HG03442 (cell line): ENCODE data around the gene ACBD7.

Experiments
- ATAC-seq: cut with Tn5 transposase; IDR thresholded peaks from one replicate; pipeline ENCODE4 v1.9.1; 2021; ENCODE audit warnings: mild to moderate bottlenecking, moderate library complexity; ENCODE audit not compliant: unreplicated experiment

Gene ACBD7

DNA sequence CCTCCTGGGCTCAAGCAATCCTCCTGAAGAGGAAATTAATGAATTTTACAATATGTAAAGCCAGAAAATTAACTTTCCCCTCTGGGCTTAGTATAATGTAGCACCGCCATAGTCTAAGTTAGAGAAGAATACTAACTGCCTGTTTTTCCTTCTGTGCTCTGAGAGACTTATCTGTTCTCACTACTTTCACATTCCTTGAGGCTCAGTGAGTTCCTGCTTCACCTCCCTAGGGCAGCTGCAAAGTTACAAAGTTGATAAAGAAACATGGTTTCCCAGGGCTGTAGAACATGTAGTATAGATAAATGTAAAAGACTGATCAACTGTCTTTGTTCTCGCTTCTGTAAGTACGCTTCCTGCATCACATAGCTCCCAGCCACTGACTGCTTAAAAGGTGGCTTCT, 60.8 kb downstream of the ACBD7 start:
- no peak for ATAC-seq
